Measurements from ENCODE around the gene HS3ST5. TPM values are rescaled to one million over a fixed set of nuclear protein-coding genes. Genes with fewer than 3 reads are reported as not detected.

Gene HS3ST5
- total RNA-seq, 1 experiment from 2014 or later: 0.29 TPM

GRCh38 chr6:114364301-114364700 lies 21.5 kb upstream of the HS3ST5 start:
- Histone ChIP-seq H3K27me3 (replicated peaks; ENCODE audit: control insufficient read depth, insufficient read depth, low read length) (no peaks in the 10 kb centered on the region), H3K36me3 (ENCODE audit: control insufficient read depth, insufficient read depth, low read length) (no peaks in the 10 kb centered on the region), H3K4me1 (no peaks in the 10 kb centered on the region), H3K4me3 (ENCODE audit: low read depth, low read length) (no peak overlapping the region), H3K9me3 (no peaks in the 10 kb centered on the region; the same call in 1 of the 2 replicates)
- Mint-ChIP-seq H3K4me1 (ENCODE audit: low read depth, unreplicated experiment) (no peaks in the 10 kb centered on the region), H3K27me3 (ENCODE audit: insufficient read depth, unreplicated experiment) (no peaks in the 10 kb centered on the region), H3K36me3 (ENCODE audit: insufficient read depth, unreplicated experiment) (no peaks in the 10 kb centered on the region), H3K9me3 (ENCODE audit: unreplicated experiment) (no peaks in the 10 kb centered on the region), H3K4me3 (ENCODE audit: unreplicated experiment) (no peak overlapping the region), H3K27ac (ENCODE audit: unreplicated experiment) (no peak overlapping the region)
- no peak for DNase-seq
- CTCF ChIA-PET: interaction anchor here (0.6 kb wide), 1 partner anchor 16 kb away, joined by 3 read pairs; no protein-coding TSS in a partner anchor
- no TSS peak for BruUV-seq (replicated peaks)
- POLR2A ChIA-PET: no interaction called here
- intact Hi-C loops (cut with micrococcal nuclease; ENCODE audit: unreplicated experiment): no loop called here
- no peak for TF ChIP-seq CTCF (IDR thresholded peaks at IDR 0.05; ENCODE audit: insufficient read depth in 1 of 2, low read depth in 1 of 2, low read length in 1 of 2, severe bottlenecking in 1 of 2, unreplicated experiment in 1 of 2)

GRCh38 chr6:114362957-114363356 lies 20.1 kb upstream of the HS3ST5 start:
- Mint-ChIP-seq H3K9me3 (ENCODE audit: unreplicated experiment) (no peaks in the 10 kb centered on the region), H3K36me3 (ENCODE audit: insufficient read depth, unreplicated experiment) (no peaks in the 10 kb centered on the region), H3K27ac (ENCODE audit: unreplicated experiment) (no peak overlapping the region), H3K4me1 (ENCODE audit: low read depth, unreplicated experiment) (no peaks in the 10 kb centered on the region), H3K4me3 (ENCODE audit: unreplicated experiment) (no peak overlapping the region), H3K27me3 (ENCODE audit: insufficient read depth, unreplicated experiment) (no peaks in the 10 kb centered on the region)
- no peak for DNase-seq
- Histone ChIP-seq H3K4me1 (no peaks in the 10 kb centered on the region), H3K36me3 (ENCODE audit: control insufficient read depth, insufficient read depth, low read length) (no peaks in the 10 kb centered on the region), H3K9me3 (no peaks in the 10 kb centered on the region; the same call in 1 of the 2 replicates), H3K27me3 (replicated peaks; ENCODE audit: control insufficient read depth, insufficient read depth, low read length) (no peaks in the 10 kb centered on the region), H3K4me3 (ENCODE audit: low read depth, low read length) (no peak overlapping the region)
- no TSS peak for BruUV-seq (replicated peaks)
- intact Hi-C loops (cut with micrococcal nuclease; ENCODE audit: unreplicated experiment): no loop called here
- ChIA-PET POLR2A (no interaction called here), CTCF (no interaction called here)
- no peak for TF ChIP-seq CTCF (IDR thresholded peaks at IDR 0.05; ENCODE audit: insufficient read depth in 1 of 2, low read depth in 1 of 2, low read length in 1 of 2, severe bottlenecking in 1 of 2, unreplicated experiment in 1 of 2)

- no peak for DNase-seq
- H3K36me3 ChIP-seq (ENCODE audit: control insufficient read depth, insufficient read depth, low read length): no peaks in the 10 kb centered on the region
- H3K9me3 ChIP-seq: no peaks in the 10 kb centered on the region; the same call in 1 of the 2 replicates
- Mint-ChIP-seq H3K27me3 (ENCODE audit: insufficient read depth, unreplicated experiment) (no peaks in the 10 kb centered on the region), H3K4me1 (ENCODE audit: low read depth, unreplicated experiment) (no peaks in the 10 kb centered on the region), H3K27ac (ENCODE audit: unreplicated experiment) (no peak overlapping the region), H3K4me3 (ENCODE audit: unreplicated experiment) (no peak overlapping the region), H3K36me3 (ENCODE audit: insufficient read depth, unreplicated experiment) (no peaks in the 10 kb centered on the region), H3K9me3 (ENCODE audit: unreplicated experiment) (no peaks in the 10 kb centered on the region)
- ChIA-PET CTCF (no interaction called here), POLR2A (no interaction called here)
- no peak for TF ChIP-seq CTCF (IDR thresholded peaks at IDR 0.05; ENCODE audit: insufficient read depth in 1 of 2, low read depth in 1 of 2, low read length in 1 of 2, severe bottlenecking in 1 of 2, unreplicated experiment in 1 of 2)
- no peak overlapping the region for H3K4me3 ChIP-seq (ENCODE audit: low read depth, low read length)
- no TSS peak for BruUV-seq (replicated peaks)
- intact Hi-C loops (cut with micrococcal nuclease; ENCODE audit: unreplicated experiment): no loop called here
- H3K27me3 ChIP-seq (replicated peaks; ENCODE audit: control insufficient read depth, insufficient read depth, low read length): no peaks in the 10 kb centered on the region
- H3K4me1 ChIP-seq: no peaks in the 10 kb centered on the region
Observed at GRCh38 chr6:114362396-114362795, 19.6 kb upstream of the HS3ST5 start.
